ENCODE results near the gene FMOD.

The FMOD gene

GRCh38 chr1:203351037-203351625, at the start of gene FMOD:
Gene FMOD (minus strand): TSS chr1:203351122. CDS start chr1:203348270, 2,852 bp downstream.
- no peak for FAIRE-seq

GRCh38 chr1:203396595-203397194, 45.8 kb upstream of the FMOD start:
- FAIRE-seq = no peak

- no peak for FAIRE-seq
These were observed 44.8 kb upstream of the FMOD start for GRCh38 chr1:203395751-203396150.

GRCh38 chr1:203390298-203390697, 39.4 kb upstream of the FMOD start:
- FAIRE-seq = no peak

- FAIRE-seq = no peak
These were observed 37.8 kb upstream of the FMOD start for GRCh38 chr1:203388683-203389082.

GRCh38 chr1:203382026-203382425, 31.1 kb upstream of the FMOD start:
- no peak for FAIRE-seq

GRCh38 chr1:203381151-203381751, 30.3 kb upstream of the FMOD start:
- no peak for FAIRE-seq

GRCh38 chr1:203380420-203381150, 29.7 kb upstream of the FMOD start:
- FAIRE-seq = no peak

GRCh38 chr1:203379825-203380224, 28.9 kb upstream of the FMOD start:
- FAIRE-seq = no peak

- no peak for FAIRE-seq
These were observed 27.8 kb upstream of the FMOD start for GRCh38 chr1:203378556-203379245.

- no peak for FAIRE-seq
These were observed 23.1 kb upstream of the FMOD start for GRCh38 chr1:203373991-203374390.

GRCh38 chr1:203373002-203373401, 22.1 kb upstream of the FMOD start:
- no peak for FAIRE-seq

GRCh38 chr1:203371288-203371687, 20.4 kb upstream of the FMOD start:
- no peak for FAIRE-seq

- no peak for FAIRE-seq
These were observed 18.7 kb upstream of the FMOD start for GRCh38 chr1:203369666-203370065.

GRCh38 chr1:203368624-203369451, 17.9 kb upstream of the FMOD start:
- no peak for FAIRE-seq

GRCh38 chr1:203367057-203367456, 16.1 kb upstream of the FMOD start:
- no peak for FAIRE-seq

GRCh38 chr1:203366476-203366875, 15.6 kb upstream of the FMOD start:
- FAIRE-seq = no peak

- no peak for FAIRE-seq
These were observed 13.9 kb upstream of the FMOD start for GRCh38 chr1:203364806-203365205.

- FAIRE-seq = no peak
These were observed 13.3 kb upstream of the FMOD start for GRCh38 chr1:203364094-203364801.

GRCh38 chr1:203362720-203363025, 11.8 kb upstream of the FMOD start:
- FAIRE-seq = no peak

GRCh38 chr1:203361945-203362719, 11.2 kb upstream of the FMOD start:
- no peak for FAIRE-seq

Data from TTC549 (cell line).